GM23338 (cell line): Measurements from ENCODE around the gene GLOD5.

Experiments
- CREB1 ChIP-seq: fragments of 250-450 bp; sonication (Bioruptor Pico); IDR thresholded peaks from 2 replicates; pipeline ENCODE4 v1.5.0; 2020; ENCODE audit warnings: low read depth, mild to moderate bottlenecking, moderate library complexity
- CTCF ChIP-seq, 2 experiments: fragments of 200-600 bp in 1 of 2; sonication (generic) in 1 of 2; conservative IDR thresholded peaks; 2 replicates each; pipeline versions ENCODE4 v1.5.1 to v1.6.1; 2016 to 2017; ENCODE audit warnings: antibody characterized with exemption in 2 of 2, low read depth in 2 of 2, mild to moderate bottlenecking in 2 of 2, moderate library complexity in 1 of 2
- EZH2 ChIP-seq: fragments of 200-600 bp; sonication (generic); IDR thresholded peaks from one replicate; pipeline ENCODE4 v1.8.0; 2017; ENCODE audit warnings: antibody characterized with exemption, mild to moderate bottlenecking, low read depth; ENCODE audit not compliant: unreplicated experiment
- EZH2phosphoT487 ChIP-seq: fragments of 200-600 bp; sonication (generic); IDR thresholded peaks from one replicate; pipeline ENCODE4 v1.8.1; 2018; ENCODE audit warnings: antibody characterized with exemption; ENCODE audit not compliant: unreplicated experiment
- JUNB ChIP-seq: IDR thresholded peaks from one replicate; pipeline ENCODE4 v1.6.1; 2016; ENCODE audit warnings: antibody characterized with exemption; ENCODE audit not compliant: unreplicated experiment
- POLR2AphosphoS5 ChIP-seq: IDR thresholded peaks from 2 replicates; pipeline ENCODE4 v1.6.1; 2016; ENCODE audit warnings: antibody characterized with exemption, low read depth
- ZNF114 ChIP-seq: fragments of 250-450 bp; sonication (Bioruptor Pico); IDR thresholded peaks from 2 replicates; pipeline ENCODE4 v1.5.0; 2020; ENCODE audit warnings: mild to moderate bottlenecking, moderate library complexity
- ZNF331 ChIP-seq: fragments of 250-450 bp; sonication (Bioruptor Pico); IDR thresholded peaks from 2 replicates; pipeline ENCODE4 v1.5.0; 2020; ENCODE audit warnings: low read depth, mild to moderate bottlenecking, moderate library complexity
- TF ChIP-seq, protein P1 (sequence below): IDR thresholded peaks from one replicate; pipeline ENCODE4 v1.6.1; 2018; ENCODE audit warnings: antibody characterized with exemption; ENCODE audit not compliant: unreplicated experiment
- TF ChIP-seq, protein P2 (sequence below): IDR thresholded peaks from 2 replicates; pipeline ENCODE4 v1.6.1; 2016; ENCODE audit warnings: antibody characterized with exemption

- TF ChIP-seq CTCF (conservative IDR thresholded peaks at IDR 0.05; ENCODE audit: low read depth in 2 of 2) (no peak), POLR2AphosphoS5 (no peak), EZH2 (no peak), EZH2phosphoT487 (no peak), ZNF331 (CRISPR knock-in tag) (no peak), ZNF114 (CRISPR knock-in tag) (no peak), JUNB (no peak), CREB1 (CRISPR knock-in tag) (no peak)
- TF ChIP-seq, protein P1, sequence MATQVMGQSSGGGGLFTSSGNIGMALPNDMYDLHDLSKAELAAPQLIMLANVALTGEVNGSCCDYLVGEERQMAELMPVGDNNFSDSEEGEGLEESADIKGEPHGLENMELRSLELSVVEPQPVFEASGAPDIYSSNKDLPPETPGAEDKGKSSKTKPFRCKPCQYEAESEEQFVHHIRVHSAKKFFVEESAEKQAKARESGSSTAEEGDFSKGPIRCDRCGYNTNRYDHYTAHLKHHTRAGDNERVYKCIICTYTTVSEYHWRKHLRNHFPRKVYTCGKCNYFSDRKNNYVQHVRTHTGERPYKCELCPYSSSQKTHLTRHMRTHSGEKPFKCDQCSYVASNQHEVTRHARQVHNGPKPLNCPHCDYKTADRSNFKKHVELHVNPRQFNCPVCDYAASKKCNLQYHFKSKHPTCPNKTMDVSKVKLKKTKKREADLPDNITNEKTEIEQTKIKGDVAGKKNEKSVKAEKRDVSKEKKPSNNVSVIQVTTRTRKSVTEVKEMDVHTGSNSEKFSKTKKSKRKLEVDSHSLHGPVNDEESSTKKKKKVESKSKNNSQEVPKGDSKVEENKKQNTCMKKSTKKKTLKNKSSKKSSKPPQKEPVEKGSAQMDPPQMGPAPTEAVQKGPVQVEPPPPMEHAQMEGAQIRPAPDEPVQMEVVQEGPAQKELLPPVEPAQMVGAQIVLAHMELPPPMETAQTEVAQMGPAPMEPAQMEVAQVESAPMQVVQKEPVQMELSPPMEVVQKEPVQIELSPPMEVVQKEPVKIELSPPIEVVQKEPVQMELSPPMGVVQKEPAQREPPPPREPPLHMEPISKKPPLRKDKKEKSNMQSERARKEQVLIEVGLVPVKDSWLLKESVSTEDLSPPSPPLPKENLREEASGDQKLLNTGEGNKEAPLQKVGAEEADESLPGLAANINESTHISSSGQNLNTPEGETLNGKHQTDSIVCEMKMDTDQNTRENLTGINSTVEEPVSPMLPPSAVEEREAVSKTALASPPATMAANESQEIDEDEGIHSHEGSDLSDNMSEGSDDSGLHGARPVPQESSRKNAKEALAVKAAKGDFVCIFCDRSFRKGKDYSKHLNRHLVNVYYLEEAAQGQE, result no peak
- TF ChIP-seq, protein P2, sequence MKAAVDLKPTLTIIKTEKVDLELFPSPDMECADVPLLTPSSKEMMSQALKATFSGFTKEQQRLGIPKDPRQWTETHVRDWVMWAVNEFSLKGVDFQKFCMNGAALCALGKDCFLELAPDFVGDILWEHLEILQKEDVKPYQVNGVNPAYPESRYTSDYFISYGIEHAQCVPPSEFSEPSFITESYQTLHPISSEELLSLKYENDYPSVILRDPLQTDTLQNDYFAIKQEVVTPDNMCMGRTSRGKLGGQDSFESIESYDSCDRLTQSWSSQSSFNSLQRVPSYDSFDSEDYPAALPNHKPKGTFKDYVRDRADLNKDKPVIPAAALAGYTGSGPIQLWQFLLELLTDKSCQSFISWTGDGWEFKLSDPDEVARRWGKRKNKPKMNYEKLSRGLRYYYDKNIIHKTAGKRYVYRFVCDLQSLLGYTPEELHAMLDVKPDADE, result no peak
Observed at GRCh38 chrX:48787505-48788443, 26.2 kb downstream of the GLOD5 start.
